Prostate gland (tissue), 2 donors: Measurements from ENCODE around the gene MAP1LC3A. TPM values are rescaled to one million over a fixed set of nuclear protein-coding genes. Genes with fewer than 3 reads are reported as not detected.
"Not testable (repeated sequence)": the region's sequence is repeated elsewhere in the genome, so short reads cannot be mapped to it uniquely, and the experiment has no call there.

ENCODE experiments used
- DNase-seq: peaks from one replicate; pipeline ENCODE4 v3.0.0-alpha.2; 2019; ENCODE audit warnings: low spot score
- H3K27ac ChIP-seq, 2 donors: fragments of 200-600 bp; sonication (generic); 2 replicates each; pipeline ENCODE4 v1.5.1; 2017 to 2019
- H3K27me3 ChIP-seq: fragments of 200-600 bp; sonication (generic); replicated peaks from 2 replicates; pipeline ENCODE4 v1.5.1; 2019; ENCODE audit not compliant: insufficient read depth
- H3K36me3 ChIP-seq, 2 donors: fragments of 200-600 bp; sonication (generic); 1 replicate in 1 of 2; 2 replicates in 1 of 2; pipeline versions ENCODE4 v1.5.1 to v1.8.1; 2017 to 2019
- H3K4me1 ChIP-seq: fragments of 200-600 bp; sonication (generic); replicated peaks from 2 replicates; pipeline ENCODE4 v1.5.1; 2019
- H3K4me3 ChIP-seq, 2 donors: fragments of 200-600 bp; sonication (generic); 2 replicates each; pipeline ENCODE4 v1.5.1; 2017 to 2019
- H3K9me3 ChIP-seq: fragments of 200-600 bp; sonication (generic); 2 replicates; pipeline ENCODE4 v1.5.1; 2017
- POLR2A ChIP-seq: fragments of 450-650 bp; IDR thresholded peaks from one replicate; pipeline ENCODE4 v1.6.1; 2016; ENCODE audit warnings: antibody characterized with exemption, mild to moderate bottlenecking
- POLR2AphosphoS5 ChIP-seq: sonication (generic); formaldehyde crosslinking; IDR thresholded peaks from one replicate; pipeline ENCODE4 v1.6.1; 2017; ENCODE audit warnings: antibody characterized with exemption
- WGBS: methylation state at CpG from one replicate; pipeline ENCODE4 v1.1.5; 2018; 5-methylcytosine and 5-hydroxymethylcytosine counted together
- intact Hi-C: fragments of 100-400 bp; cut with DNase I; formaldehyde crosslinking; loops from one replicate; pipeline ENCODE4 v1.14.2; 2022
- total RNA-seq, 2 donors: library from RNA; depleted of rRNA; stranded (reverse); fragments of >200 nt; gene quantifications; one replicate each; pipeline ENCODE4 v1.1.0, GENCODE V29; 2016
- TF ChIP-seq, protein P1 (sequence below), 4 experiments: fragments of 200-600 bp in 2 of 4; fragments of 450-650 bp in 2 of 4; sonication (generic) in 2 of 4; IDR thresholded peaks; 1 replicate in 3 of 4; 2 replicates in 1 of 4; pipeline ENCODE4 v1.5.1; 2016 to 2019; ENCODE audit warnings: antibody characterized with exemption in 4 of 4, mild to moderate bottlenecking in 2 of 4, moderate library complexity in 2 of 4

MAP1LC3A gene
- total RNA-seq, 2 donors from 2014 or later = 74.3 to 128 TPM

DNA sequence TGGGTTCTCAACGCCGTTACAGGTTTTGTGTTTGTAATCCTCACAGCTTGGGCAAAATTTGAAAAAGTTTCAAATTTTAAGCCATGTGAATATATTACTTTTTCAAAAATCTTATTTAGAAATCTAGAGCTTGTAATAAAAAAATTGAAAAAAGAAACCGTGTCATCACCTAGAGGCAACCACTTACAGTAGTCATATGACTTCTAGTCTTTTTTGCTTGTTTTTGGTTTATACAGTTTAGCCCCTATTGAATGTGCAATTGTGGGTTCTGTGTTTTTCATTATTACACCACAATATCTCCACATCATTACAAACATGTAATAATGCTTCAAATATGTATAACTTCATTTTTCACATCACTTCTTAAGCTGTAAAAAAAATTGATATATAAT is 41.4 kb upstream of the MAP1LC3A start:
- DNase-seq = no peak
- Histone ChIP-seq H3K4me1 (no peaks in the 10 kb centered on the region), H3K36me3 (no peaks in the 10 kb centered on the region), H3K27me3 (no peaks in the 10 kb centered on the region), H3K27ac (peak overlapping the region; percentile 97), H3K9me3 (no peaks in the 10 kb centered on the region), H3K4me3 (peak overlapping the region; percentile 74 to 82)
- TF ChIP-seq, protein P1, sequence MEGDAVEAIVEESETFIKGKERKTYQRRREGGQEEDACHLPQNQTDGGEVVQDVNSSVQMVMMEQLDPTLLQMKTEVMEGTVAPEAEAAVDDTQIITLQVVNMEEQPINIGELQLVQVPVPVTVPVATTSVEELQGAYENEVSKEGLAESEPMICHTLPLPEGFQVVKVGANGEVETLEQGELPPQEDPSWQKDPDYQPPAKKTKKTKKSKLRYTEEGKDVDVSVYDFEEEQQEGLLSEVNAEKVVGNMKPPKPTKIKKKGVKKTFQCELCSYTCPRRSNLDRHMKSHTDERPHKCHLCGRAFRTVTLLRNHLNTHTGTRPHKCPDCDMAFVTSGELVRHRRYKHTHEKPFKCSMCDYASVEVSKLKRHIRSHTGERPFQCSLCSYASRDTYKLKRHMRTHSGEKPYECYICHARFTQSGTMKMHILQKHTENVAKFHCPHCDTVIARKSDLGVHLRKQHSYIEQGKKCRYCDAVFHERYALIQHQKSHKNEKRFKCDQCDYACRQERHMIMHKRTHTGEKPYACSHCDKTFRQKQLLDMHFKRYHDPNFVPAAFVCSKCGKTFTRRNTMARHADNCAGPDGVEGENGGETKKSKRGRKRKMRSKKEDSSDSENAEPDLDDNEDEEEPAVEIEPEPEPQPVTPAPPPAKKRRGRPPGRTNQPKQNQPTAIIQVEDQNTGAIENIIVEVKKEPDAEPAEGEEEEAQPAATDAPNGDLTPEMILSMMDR (IDR thresholded peaks at IDR 0.05) = no peak
- no peak for TF ChIP-seq POLR2AphosphoS5
- TF ChIP-seq POLR2A = no peak
- WGBS = 0% methylated on average over 3 of the region's 3 CpGs
- intact Hi-C loops = no loop called here

DNA sequence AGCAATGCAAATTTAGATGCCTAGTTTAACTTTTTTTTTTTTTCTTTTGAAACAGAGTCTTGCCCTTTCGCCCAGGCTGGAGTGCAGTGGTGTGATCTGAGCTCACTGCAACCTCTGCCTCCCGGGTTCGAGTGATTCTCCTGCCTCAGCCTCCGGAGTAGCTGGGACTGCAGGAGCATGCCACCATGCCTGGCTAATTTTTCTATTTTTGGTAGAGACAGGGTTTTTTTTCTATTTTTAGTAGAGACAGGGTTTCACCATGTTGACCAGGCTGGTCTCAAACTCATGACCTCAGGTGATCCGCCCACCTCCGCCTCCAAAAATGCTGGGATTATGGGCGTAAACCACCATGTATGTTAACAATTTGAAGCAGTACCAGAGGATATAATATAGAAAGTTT is 39.7 kb upstream of the MAP1LC3A start:
- H3K4me1 ChIP-seq = not testable (repeated sequence)

DNA sequence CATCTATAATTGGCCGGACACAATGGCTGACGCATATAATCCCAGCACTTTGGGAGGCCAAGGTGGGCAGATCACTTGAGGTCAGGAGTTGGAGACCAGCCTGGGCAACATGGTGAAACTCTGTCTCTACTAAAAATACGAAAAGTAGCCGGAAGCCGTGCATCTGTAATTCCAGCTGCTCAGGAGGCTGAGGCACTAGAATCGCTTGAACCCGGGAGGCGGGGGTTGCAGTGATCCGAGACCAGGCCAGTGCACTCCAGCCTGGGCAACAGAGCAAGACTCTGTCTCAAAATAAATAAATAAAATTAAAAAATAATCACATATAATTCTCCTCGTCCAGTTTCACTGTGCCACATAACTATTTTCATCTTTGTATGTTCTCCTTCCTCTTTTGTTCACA is 38.7 kb upstream of the MAP1LC3A start:
- H3K4me1 ChIP-seq, H3K27ac ChIP-seq, H3K27me3 ChIP-seq, H3K9me3 ChIP-seq, H3K4me3 ChIP-seq, DNase-seq, H3K36me3 ChIP-seq: not testable (repeated sequence)
- intact Hi-C loops = loop anchor here (5.0 kb wide), 1 partner anchor 48 kb away; no protein-coding TSS in a partner anchor
- WGBS = 88% methylated on average over 10 of the region's 10 CpGs

More for the DNA sequence above, 39.7 kb upstream of the MAP1LC3A start:
- DNase-seq, H3K9me3 ChIP-seq, H3K4me3 ChIP-seq, H3K27me3 ChIP-seq, intact Hi-C loops, H3K36me3 ChIP-seq, H3K27ac ChIP-seq: not testable (repeated sequence)
- 95% methylated on average over 7 of the region's 7 CpGs for WGBS

DNA sequence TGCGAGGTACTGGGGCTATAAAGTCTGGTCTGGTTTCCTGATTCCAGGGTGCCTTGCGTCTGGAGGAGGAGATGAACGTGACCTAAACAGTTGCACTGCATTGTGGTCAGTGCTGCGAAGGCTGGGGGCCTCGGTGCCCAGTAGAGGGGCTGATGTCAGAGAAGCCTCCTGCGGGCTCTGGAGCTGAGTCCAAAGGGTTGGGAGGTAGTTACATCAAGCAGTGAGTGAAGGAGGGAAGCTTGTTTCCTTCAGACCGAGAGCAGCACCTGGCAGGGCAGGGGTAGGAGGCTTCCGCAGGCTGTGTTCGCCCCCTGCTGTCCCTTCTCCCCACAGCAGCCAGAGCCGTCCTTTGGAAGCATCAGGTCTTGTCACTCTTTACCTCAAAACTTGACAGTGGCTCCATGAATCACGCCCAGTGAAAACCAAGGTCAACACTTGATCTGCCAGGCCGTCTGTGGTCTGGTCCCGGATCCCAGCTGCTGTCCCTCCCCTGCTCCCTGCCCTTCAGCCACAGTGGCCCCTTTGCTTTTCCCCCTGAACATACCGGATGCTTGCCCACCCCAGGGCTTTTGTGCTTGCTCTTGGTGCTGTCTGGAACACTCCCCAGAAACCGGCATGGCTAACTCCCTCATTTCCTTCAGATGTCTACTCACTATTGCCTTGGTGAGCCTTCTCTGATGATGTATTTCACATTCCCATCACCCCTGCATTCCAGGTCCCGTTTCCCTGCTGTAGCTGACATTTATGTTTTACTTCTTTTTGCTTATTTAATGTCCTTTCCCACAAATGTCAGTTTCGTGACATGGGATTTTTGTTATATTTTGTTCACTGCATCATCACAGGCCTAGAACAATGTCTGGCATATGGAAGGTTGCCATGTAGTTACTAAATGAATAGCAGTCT is 35.3 kb upstream of the MAP1LC3A start:
- Histone ChIP-seq H3K9me3 (no peaks in the 10 kb centered on the region), H3K4me3 (no peak overlapping the region), H3K4me1 (peaks cover 21% of the 10 kb centered on the region), H3K27me3 (no peaks in the 10 kb centered on the region), H3K36me3 (peaks cover 0 to 5% of the 10 kb centered on the region in 2 donors), H3K27ac (peak overlapping the region; percentile 64 to 86)
- TF ChIP-seq POLR2A (no peak), POLR2AphosphoS5 (no peak)
- TF ChIP-seq, protein P1 (IDR thresholded peaks at IDR 0.05) = peak in 2 of 4 experiments; percentile 63
- 46% methylated on average over 17 of the region's 17 CpGs for WGBS
- peak; percentile 46 for DNase-seq
- intact Hi-C loops = loop anchor here (1.0 to 5.0 kb wide), 2 partner anchors 51 to 211 kb away; no protein-coding TSS in a partner anchor

DNA sequence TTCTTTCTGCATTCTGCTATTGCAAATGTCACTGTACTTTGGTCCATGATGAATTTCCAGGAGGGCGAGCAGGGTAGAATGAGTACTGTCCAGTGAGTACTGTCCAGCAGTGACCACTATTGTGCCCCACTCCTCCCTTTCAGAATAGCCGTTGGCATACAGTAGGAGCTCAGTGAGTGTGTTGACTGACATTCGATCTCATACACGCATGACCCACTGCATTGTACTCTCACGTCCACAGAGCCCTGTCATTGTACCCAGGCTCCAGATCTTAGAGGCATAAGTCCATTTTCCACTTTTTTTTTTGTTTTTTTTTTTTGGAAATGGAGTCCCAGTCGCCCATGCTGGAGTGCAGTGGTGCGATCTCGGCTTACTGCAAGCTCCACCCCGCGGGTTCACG is 34.1 kb upstream of the MAP1LC3A start:
- H3K4me1 ChIP-seq = peaks cover 21% of the 10 kb centered on the region
- intact Hi-C loops = loop anchor here (5.0 kb wide), 1 partner anchor 52 kb away; no protein-coding TSS in a partner anchor
- no peaks in the 10 kb centered on the region for H3K27me3 ChIP-seq
- H3K27ac ChIP-seq = peak overlapping the region; percentile 85 to 86
- no peak for DNase-seq
- 71% methylated on average over 11 of the region's 11 CpGs for WGBS
- no peak overlapping the region for H3K4me3 ChIP-seq
- TF ChIP-seq, protein P1 (IDR thresholded peaks at IDR 0.05) = no peak
- TF ChIP-seq POLR2A = no peak
- no peak for TF ChIP-seq POLR2AphosphoS5
- no peaks in the 10 kb centered on the region for H3K9me3 ChIP-seq
- H3K36me3 ChIP-seq = peaks cover 0 to 5% of the 10 kb centered on the region in 2 donors

DNA sequence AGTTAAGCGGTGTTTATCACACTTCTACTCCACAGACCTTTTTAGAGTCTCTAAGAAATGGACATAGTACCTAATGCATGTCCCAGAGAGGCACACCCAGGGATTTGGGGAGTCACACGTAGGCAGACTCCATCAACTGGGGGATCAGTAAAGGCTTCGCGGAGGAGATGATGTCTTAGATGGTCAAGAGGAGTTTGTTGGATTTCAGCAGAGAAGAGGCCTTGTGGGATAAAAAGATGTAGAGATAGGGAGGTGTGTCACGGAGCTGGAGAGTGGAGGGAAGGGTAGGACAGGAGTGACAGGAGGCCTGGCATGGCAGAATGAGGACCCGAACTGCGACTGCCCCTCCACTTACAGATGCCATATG is 33.2 kb upstream of the MAP1LC3A start:
- intact Hi-C loops = no loop called here
- H3K4me1 ChIP-seq = peaks cover 21% of the 10 kb centered on the region

More for the DNA sequence above, 33.2 kb upstream of the MAP1LC3A start:
- H3K27ac ChIP-seq = peak overlapping the region; percentile 85 to 86
- DNase-seq = no peak
- H3K9me3 ChIP-seq = no peaks in the 10 kb centered on the region
- no peak overlapping the region for H3K4me3 ChIP-seq
- peaks cover 0 to 10% of the 10 kb centered on the region in 2 donors for H3K36me3 ChIP-seq
- H3K27me3 ChIP-seq = no peaks in the 10 kb centered on the region
- TF ChIP-seq, protein P1 (IDR thresholded peaks at IDR 0.05) = no peak
- TF ChIP-seq POLR2A (no peak), POLR2AphosphoS5 (no peak)
- 40% methylated on average over 7 of the region's 7 CpGs for WGBS
